ENCODE data around the gene C1R.

Gene C1R

DNA sequence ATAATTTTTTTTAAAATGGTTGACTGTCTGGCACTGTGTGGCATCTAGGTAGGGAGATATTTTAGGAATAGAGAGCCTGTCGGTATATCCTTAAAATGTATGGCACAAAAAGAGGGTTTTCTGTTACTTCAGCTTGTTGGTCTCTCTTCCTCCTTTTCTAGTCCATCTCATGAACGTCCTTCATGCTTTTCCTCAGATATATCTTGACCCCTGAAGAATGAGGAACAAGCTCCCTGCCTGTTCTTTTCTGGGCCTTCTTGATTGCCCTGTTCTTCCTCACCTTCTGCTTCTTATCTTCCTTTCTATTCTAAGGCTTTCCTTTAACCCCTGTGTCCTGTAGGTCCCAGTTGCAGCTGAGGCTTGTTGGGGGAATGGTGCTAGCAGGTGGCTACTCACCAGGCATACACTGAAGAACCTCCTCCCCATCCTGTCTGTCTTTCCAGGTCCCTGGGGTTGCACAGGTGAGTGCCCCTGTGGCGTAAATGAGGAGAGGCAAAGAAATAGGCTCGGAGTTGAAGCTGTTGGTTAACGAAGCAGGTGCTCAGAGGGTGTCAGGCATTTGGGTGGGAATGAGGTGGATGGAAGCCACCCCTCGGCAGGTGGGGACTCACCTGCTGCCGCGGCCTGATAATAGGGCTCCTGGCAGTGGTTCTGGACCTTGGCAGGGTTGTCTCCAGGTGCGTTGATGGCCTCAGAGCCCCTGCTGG lies 7.2 kb upstream of the C1R start:
- no peak for DNase-seq (ENCODE audit: low read depth in 2 of 2)

DNA sequence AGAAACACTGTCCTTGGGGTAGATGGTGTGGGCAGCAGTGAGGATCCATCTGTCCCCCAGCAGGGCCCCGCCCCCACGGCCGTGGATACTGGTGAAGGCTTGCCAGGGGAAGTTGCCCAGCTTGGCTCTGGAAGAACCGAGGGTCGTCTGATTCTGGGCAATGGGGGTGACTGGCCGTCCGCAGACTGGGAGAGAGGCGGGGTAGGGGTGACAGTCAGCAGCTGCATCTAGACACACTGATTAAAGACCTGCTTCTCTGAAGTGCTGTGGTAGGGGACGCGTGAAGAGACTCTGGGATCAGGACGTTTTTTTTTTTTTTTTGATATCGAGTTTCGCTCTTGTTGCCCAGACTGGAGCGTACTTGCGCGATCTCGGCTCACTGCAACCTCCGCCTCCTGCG lies 4.7 kb upstream of the C1R start:
- DNase-seq (ENCODE audit: low read depth in 2 of 2): no peak

DNA sequence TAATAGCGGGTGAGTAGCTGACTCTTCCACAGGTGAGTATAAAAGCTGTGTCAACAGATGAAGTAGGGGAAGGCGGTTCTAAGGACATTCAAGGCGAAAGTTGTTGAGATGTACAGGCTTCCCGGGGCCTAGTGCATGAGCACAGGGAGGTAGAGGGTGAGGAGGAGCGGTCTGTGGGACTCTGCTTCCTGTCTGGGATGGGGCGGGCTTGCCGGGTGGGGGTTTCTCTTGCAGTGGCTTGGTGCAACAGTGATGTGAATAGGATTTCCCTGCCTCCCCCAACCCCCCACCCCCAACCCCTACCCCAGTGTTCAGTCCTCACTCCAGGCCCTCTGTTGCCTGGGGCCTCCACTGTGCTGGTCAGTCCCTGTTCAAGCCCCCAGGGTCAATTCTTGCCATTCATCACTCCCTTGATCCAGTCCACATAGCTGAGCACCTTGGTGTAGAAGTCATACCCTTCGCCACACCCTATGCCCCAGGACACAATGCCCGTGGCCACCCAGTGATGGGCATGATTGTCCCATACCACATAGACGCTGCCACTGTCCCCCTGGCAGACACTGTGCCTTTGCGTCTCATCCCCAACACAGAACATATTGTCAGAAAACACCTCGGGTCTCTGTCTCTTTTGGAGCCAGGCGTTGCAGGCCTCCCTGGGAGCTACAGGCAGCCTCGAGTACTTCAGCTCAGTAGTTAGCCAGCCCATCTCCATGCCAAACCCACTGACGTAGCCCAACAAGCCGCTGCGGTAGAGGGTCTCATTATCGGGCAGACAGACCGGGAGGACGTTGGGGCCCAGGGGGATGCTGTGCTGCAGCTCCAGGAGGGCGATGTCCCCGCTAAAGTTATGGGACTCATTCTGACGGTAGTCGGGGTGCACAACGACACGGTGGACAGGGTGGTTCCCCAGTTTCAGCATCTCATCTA lies 4.0 kb upstream of the C1R start:
- DNase-seq (ENCODE audit: low read depth in 2 of 2): no peak

DNA sequence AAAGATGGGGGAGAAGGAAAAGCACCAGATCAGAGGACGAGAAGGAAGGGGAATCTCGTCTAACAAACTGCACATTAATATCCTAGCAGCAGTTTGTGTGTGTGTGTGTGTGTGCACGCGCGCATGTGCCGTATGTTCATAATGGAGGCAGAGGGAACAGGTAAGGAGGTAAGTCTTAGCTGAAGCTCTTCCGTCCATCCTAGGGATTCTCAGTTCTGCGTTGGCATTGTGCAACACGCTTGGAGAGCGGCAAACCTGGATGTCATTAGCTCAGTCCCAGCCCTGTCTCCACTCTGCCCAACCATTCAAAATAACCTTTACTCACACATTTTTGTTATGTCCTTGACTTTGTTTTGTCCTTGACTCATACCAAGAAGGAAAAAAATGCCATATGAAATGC lies 1.6 kb upstream of the C1R start:
- DNase-seq (ENCODE audit: low read depth in 2 of 2): no peak

DNA sequence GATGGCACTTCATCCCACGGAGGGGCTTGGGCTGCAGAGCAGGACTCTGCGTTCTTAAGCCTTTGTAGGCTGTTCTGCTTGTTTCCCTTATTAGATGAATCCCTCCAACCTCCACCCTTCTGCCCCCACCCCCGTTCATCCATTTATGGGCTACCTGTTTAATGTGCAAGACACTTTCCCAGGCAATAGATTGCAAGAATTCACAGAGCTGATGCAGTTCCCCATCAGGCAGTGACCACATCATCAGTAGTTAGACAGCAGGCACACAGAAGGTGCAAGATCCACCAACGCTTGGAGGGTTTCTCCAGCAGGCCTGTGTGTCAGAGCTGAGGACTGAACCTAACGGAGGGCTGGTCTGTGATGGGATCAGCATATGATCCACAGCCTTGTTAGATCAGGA lies 1.2 kb upstream of the C1R start:
- no peak for DNase-seq (ENCODE audit: low read depth in 2 of 2)

DNA sequence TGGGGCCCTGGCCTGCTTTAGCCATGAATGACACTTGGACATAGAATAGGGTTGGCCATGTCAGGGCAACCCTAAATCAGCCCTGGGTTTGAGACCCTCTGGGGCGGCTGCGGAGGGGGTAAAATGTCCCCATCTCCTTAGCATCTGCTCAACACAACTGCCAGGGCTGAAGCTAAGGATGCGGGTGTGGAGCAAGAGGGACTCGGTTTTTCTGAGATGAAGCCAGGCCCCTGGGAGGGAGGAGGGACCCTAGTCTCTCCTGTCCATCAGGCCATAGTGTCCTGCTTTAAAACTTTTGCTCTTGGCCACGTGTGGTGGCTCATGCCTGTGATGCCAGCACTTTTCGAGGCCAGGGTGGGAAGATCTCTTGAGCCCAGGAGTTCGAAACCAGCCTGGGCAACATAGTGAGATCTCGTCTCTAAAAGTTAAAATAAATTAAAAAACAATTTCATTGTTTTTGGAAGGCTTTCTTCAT lies 778 bp upstream of the C1R start:
- DNase-seq (ENCODE audit: low read depth in 2 of 2): no peak

DNA sequence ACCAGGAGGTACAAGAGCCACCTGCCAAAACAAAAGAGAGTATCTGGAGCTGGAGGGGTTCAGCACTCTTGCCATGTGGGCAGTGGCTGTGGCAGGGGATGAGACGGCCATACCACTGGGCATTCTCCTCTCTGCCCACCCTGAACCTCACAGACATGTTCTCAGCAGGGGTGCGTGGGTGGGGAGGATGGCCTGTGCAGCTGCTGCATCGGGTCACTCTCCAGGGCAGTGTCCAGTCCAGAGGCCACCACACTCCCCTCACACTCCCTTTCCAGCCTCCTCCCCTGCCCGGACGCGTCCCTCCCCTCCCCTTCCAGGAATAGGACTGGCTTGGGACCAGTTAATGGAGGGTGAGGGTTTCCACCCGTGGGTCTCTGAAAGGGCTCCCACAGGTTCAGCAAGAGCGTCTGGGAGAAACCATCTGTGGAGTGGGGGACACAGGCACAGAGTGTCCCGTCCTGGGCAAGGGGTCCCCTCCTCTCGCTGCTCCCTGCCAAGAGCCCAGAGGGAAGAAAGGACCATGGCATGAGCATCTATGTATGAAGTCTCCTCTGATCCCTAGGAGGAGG lies 501 bp downstream of the C1R start:
- DNase-seq (ENCODE audit: low read depth in 2 of 2): no peak

DNA sequence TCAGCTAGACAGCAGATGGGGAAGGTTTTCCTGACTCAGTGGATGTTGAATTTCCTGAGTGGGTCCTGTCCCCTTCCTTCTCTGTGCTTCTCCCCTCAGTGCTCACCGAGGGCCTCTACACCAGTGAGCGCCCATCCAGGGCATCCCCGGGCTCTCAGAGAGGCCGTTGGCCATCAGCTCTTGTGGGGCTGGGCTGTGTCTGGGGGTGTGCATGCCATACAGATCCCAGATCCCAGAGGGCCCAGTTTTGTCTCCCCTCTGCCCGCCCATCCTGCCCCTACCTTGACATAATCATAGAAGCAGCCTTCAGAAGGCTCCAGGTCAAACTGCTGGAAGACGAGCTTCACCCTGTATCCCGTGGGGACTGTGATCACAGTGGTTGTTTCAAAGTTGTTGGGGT lies 1.1 kb downstream of the C1R start:
- no peak for DNase-seq (ENCODE audit: low read depth in 2 of 2)

DNA sequence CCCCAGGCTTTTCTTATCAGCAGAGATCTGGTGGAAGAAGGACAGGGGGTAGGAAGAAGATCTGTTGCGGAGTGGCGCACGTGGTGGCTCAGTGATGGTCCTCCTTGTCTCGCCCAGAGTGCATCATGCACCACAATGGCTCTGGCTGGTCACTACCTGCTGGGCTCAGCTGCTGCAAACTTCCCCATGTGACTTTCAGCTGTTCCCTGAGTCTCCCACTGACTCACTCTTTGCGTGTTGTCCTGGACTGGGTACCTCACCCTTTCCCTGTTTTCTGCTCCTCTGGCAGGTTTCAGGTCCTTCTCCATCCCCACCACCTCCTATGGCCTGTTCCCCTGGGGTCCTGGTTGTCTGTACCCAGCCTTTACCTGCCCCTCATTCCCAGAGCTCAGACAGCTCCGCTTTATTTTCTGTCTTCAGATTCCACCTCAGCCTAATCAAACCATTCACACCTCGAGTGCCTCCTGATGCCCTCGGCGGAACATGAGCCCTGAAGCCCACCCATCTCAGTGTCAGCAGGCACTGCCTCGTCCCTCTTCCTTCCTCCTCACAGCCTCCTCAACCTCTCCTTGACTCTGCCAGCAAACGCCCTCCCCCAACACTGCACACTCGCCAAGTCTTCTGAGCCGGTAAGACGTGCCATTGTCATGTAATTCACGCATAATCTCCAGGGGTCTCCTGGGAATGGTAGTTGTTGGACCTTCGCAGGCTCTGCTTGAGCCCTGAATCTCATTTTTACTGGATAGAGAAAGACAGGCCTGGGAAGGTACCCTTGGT lies 1.8 kb downstream of the C1R start:
- DNase-seq (ENCODE audit: low read depth in 2 of 2): no peak

DNA sequence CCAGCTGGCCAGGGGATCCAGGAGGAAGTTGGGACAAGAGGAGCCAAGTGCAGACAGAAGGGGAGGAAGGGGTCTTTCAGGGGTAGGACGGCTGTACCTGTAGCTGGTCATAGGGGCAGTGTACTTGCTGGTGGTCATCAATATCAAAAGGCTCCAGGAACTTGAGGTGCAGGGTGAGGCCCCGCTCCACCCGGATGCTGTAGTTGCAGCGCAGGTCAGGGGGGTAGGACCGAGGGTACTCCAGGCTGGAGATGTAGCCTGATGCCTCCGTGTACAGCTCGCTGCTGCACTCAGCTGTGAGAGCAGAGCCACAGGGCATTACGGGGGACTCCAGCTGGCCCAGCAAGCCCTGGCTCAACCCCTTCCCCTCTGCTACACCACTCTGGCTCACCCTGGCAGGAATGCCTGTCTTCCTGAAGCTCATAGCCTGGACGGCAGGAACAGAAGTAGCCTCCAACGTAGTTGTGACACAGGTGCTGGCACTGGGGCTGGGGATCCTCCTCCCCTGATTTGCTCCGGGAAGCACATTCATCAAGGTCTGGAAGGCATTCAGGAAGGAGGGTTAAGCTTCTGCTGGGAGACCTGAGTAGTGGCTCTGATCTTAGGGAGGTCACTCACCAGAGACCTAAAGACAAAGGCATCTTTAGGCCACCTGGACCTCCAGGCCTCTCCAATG lies 2.9 kb downstream of the C1R start:
- DNase-seq (ENCODE audit: low read depth in 2 of 2): no peak

DNA sequence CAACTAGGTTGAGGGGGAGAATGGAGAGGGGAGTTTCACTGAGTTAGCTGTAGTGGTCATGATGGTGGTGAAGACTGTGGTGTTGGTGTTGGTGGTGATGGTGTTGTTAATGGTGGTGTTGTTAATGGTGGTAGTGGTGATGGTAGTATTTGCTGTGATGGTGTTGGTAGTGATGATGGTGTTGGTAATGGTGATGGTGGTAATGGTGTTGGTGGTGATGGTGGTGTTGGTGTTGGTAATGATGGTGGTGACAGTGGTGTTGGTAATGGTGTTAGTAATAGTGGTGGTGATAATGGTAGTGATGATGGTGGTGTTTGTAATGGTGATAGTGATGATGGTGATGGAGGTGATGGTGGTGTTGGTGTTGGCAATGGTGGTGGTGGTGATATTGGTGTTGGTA lies 9.1 kb downstream of the C1R start:
- no peak for DNase-seq (ENCODE audit: low read depth in 2 of 2)

DNA sequence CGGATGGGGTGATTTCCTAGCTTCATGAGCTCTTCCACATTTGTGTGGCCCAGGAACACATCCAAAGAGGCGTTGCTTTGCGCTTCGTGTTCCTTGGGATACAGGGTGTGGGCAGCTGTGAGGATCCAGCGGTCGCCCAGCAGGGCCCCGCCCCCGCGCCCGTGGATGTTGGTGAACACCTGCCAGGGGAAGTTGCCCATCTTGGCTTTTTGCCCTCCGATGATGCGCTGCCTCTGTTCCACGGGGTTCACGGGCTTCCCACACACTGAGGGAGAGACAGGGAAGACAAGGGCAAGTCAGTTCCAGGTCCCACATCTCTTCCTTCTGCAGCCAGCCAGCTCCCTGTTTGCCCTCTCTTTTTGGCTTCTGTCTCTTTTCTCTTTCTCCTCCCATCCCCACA lies 11.2 kb downstream of the C1R start:
- no peak for DNase-seq (ENCODE audit: low read depth in 2 of 2)

DNA sequence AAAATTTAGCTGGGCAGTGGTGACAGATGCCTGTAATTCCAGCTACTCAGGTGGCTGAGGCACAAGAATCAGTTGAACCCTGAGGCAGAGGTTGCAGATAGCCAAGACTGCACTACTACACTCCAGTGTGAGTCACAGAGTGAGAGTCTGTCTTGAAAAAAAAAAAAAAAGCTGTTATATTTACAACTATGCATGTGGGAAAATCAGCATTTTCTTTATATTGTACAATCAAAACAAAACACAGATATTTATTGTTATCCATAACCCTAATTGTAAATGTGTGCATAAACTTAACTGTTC lies 12.5 kb downstream of the C1R start:
- no peak for DNase-seq (ENCODE audit: low read depth in 2 of 2)

DNA sequence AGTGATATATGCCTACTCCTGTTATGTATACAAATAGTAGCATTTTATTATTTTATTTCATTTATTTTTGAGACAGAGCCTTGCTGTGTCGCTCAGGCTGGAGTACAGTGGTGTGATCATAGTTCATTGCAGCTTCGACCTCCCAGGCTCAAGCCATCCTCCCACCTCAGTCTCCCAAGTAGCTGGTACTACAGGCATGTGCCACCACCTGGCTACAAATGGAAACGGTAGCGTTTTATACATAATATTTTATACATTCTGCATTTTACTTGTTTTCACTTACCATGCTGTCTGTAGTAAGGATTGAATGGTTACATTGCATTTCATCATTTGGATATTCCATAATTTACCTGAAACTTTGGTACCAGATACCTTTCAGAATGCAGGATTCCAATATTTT lies 14.1 kb downstream of the C1R start:
- DNase-seq (ENCODE audit: low read depth in 2 of 2): no peak

DNA sequence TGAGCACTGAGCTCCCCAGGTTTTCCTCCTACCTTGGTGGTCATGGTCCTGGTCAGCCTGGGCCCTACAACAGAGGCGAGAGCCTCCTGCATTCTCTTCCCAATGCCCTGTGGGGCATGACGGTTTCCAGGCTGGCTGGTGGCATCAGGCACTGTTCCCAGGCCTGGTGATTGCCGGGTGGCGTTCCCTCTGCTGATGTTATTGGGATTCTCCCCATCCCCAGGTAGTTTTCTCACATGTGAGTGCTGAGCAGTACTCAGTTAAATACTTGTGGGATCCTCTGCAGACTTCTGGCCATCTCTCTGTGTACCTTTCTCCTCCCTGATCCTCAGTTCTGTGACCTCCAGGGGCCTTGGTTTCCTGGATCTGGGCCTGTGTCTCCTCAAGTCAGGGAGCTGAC lies 15.8 kb downstream of the C1R start:
- no peak for DNase-seq (ENCODE audit: low read depth in 2 of 2)

DNA sequence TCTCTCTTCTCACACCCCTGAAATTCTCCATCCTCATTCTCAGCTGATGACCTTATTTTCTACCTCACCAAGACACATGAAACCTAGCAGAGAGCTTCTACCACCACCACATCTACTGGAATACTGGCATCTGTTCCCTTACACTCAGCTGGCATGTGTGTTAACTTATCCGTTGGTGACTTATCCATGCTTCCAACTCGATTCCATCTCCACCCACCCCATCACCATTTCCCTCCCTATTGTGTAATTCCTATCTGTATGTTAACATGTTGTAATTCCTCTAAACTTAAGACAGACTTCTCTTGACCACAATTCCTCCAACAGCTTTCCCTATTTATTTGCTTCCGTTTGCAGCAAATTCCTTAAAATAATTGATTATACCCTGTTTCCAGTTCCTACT lies 16.3 kb downstream of the C1R start:
- DNase-seq (ENCODE audit: low read depth in 2 of 2): peak; percentile 52 to 60

DNA sequence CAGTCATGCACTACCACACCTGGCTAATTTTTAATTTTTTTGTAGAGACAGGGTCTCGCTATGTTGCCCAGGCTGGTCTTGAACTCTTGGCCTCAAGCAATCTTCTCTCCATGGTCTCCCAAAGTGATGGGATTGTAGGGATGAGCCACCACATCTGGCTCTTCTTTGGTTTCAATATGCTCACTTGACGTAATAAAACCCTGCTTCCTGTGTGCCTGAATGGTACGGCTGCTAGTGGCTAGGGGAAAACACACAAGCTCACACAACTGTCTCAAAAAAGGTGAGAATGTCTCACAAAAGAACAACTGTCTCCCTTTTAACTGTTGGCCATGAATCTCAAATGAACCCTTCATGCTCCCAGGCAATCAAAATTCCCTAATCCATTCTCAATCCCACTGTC lies 16.7 kb downstream of the C1R start:
- no peak for DNase-seq (ENCODE audit: low read depth in 2 of 2)

DNA sequence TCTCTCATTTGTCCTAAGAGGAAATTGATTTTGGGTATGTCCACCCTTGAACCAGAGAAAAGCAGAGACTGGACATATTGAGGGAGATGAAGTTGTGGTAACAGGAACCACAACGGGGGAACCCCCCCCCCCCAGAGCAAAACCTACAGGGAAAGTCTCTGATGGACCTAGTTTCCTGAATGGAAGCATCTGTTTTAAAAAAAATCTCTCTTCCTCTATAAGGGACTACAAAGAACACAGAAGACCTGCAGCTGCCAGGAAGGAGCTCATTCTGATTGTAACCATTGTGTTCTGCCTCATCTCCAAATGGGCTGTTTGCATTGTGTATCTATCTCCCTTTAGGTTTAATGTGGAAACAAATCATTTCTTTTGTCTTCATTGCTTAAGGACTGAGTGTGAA lies 18.3 kb downstream of the C1R start:
- DNase-seq (ENCODE audit: low read depth in 2 of 2): no peak

DNA sequence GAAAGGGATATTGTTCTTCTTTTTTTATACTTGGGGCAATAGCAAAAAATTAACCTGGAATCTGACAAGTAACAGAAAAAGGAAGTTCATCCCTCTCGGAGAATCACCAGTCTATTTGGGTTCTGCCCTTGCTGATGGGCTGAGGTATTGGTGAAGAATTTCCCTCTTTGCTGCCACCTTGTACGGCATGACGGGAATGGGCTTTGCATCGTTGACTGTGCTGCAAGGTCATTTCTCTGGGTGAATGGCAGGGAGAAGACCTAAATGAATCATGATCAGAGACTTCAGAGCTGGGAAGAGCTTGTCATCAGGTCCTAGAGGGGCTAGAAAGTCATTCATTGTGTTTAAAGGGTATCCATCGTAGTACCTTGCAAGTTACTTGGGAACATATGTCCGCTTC lies 19.7 kb downstream of the C1R start:
- no peak for DNase-seq (ENCODE audit: low read depth in 2 of 2)

DNA sequence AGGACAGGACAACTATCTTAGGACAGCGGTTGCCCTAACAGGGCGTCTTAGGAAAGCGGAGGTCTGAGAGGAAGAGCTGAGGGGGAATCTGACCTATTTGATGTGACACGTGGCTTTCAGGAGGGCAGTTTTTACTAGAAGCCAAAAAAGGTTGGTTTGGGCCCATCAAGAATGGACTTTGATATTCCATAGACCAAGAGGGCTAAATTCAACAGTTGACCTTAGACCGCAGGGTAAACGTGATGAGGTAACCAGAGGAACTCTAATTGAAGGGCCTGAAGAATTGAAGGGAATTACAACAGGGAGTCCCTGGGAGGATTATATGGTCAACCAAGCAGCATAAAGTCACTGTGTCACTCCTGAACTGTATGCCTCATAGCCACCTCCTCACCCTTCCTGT lies 20.2 kb downstream of the C1R start:
- DNase-seq (ENCODE audit: low read depth in 2 of 2): no peak

DNA sequence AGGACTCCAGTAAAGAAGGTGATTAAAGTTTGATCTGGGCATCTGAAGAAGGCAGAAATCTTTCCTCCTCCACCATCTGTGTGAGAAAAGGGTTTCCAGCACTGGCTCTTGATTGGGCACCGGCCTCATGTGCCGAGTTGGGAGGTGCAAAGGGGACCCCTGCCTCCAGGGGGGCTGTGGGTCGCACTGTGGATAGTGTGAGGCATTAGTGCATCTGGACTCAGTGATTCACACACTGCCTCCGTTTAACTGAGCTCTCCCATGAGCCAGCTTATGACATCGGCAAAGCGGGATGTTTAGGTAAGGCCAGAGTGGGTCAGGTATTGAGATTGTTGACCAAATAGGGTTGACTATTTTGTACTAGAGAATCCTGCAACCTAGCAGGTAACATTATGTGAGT lies 22.9 kb downstream of the C1R start:
- DNase-seq (ENCODE audit: low read depth in 2 of 2): no peak

DNA sequence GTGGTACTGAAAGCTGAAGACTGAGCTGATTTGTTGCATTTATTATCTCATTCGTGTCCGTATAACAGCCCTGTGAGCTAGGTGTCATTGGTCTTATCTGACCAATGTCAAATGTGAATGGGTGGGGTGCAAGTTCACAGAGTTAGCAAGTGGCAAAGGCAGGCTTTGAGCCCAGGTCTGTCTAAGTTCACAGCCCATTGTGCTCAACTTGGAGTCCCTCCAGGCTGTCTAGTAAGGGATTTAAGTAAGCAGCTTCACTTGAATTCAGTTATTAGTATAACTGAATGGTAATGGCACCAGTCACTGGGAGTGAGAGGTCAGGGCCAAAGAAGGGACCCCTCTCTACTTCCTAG lies 23.3 kb downstream of the C1R start:
- no peak for DNase-seq (ENCODE audit: low read depth in 2 of 2)

All from fibroblast of skin of left biceps (primary cell).